ENCODE data around the gene MICALL2.

The MICALL2 gene

DNA sequence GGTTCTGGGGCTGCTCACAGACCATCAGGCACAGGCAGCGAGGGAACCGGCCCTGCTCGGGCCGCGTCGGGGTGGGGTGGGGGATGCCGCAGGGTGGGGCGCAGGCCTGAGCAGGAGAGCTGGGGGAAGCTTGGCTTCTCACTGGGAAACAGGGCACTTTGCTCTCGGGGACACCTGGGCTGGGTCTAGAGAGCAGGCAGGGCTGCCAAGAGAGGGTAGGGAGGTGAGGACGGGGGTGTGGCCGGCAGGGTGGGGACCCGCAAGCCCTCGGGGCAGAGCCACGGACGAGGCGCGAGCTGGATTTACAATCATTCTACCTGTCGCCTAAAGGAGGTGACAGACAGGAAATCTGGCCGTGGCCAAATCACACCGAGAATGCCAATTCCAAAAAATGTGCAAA is 33.9 kb upstream of the MICALL2 start:
- no peak for DNase-seq (ENCODE audit: low spot score)

DNA sequence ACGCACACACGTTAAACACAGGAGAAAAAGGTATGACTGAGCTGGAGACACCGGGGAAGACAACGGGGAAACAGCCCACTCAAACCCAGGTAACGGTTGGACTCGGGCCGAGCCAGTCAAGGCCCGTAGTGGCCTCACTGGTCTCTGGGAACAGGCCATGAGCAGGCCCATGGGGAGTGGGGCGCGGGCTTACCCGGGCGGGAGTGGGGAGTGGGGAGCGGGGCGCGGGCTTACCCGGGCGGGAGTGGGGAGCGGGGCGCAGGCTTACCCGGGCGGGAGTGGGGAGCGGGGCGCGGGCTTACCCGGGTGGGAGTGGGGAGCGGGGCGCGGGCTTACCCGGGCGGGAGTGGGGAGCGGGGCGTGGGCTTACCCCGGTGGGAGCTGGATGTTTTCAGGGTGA is 33.4 kb upstream of the MICALL2 start:
- DNase-seq (ENCODE audit: low spot score) = no peak

DNA sequence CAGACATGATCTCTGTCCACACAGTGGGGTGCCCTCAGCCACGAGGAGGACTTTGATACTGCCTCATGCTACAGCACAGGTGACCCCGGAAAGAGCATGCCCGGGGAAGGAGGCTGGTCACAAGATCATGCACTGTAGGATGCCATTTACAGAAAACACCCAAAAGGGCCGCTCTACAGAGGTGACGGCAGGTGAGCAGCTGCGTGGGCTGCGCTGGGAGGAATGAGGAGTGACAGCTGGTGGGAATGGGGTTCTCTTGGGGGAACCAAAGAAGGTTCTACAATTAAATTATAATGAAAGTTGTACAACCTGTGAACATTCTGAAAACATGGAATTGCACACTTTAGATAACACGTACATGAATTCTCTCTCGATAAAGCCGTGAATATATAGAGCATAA is 33.0 kb upstream of the MICALL2 start:
- no peak for DNase-seq (ENCODE audit: low spot score)

DNA sequence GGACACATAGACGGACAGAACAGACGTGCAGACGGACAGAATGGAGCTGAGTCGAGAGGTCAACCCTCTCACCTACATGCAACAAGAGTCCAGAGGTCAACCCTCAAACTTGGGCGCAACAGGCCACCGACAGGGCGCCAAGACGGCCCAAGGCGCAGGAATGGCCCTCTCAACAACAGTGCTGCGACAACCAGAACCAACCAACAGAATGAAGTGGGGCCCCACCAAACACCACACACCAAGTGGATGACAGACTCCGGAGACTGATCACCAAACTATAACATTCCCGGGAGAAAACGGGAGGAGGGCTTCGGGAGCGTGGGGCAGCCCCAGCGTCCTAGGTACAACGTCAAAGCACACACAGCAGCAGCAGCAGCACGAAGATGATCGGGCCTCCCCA is 31.6 kb upstream of the MICALL2 start:
- DNase-seq (ENCODE audit: low spot score) = no peak

DNA sequence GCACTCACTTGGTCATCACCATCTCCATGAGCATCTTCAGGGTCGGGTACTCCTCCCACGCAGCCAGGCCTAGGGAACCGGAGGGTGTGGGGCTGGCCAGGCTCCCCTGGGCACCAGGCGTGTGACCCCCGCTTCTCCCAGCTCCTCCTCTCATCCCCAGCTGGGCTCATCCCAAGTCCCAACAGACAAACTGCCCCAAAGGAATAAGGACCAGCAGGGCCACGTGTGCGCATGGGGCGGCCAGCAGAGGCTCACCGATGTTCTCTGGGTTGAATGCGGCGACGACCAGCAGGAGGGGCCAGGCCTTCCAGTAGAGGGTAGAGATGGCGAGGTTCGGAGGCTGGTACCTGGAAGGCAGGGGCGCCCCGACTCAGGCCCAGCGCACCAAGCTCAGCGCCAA is 30.1 kb upstream of the MICALL2 start:
- DNase-seq (ENCODE audit: low spot score) = no peak

DNA sequence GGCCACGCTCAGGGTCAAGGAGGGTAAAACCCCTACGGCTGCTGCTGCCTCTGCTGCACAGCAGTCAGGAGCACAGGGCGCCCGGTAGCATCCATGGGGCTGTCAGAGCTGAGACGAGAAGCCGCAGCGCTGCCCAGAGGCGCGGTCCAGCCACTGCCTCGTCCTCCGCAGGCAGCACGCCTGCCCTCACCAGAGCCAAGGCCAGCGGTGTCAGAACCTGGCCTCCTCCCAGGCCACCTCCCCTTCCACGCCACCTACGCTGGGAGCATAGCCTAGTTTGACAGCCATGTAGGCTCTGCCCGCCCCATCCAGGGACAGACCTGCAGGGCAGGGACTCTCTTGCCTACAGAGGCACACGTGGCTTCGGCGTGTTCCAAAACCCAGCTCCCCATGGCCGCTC is 28.7 kb upstream of the MICALL2 start:
- DNase-seq (ENCODE audit: low spot score) = no peak

DNA sequence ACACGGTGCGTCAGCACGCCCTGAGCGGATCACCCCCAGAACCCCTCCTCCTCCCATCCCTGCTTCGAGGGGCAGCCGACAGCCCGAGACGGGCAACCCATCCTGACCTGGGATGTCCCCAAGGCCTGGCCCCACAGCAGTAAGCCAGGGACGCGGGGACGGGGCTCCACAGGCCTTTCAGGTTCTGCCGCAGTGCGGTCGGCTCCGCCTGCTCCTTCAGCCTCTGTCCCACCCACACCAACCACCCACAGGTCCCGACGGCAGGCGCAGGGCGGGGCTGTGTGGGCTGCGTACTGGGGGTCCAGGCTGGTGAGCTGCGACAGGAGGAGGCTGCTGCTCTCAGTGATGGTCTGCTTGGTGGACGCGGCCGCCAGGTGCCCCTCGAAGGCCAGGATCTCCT is 28.2 kb upstream of the MICALL2 start:
- DNase-seq (ENCODE audit: low spot score) = no peak

DNA sequence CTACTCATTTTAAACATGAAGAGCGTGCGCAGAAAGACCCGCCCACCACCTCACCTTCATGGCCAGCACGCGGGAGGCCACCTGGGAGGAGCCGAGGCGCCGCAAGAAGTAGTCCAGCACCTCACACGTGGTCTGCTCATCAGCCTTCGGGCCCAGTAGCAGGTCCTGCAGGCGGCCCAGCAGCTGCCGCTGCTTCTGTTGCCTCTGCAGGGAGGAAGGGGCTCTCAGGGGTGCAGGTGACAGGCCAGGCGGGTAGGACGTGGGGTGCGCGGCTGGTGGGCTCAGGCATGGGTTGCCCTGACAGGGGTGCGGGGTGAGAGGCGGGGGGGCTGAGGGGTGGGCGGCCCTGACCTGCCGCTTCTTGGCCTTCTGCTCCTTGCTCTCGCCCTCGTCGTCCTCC is 27.3 kb upstream of the MICALL2 start:
- no peak for DNase-seq (ENCODE audit: low spot score)

DNA sequence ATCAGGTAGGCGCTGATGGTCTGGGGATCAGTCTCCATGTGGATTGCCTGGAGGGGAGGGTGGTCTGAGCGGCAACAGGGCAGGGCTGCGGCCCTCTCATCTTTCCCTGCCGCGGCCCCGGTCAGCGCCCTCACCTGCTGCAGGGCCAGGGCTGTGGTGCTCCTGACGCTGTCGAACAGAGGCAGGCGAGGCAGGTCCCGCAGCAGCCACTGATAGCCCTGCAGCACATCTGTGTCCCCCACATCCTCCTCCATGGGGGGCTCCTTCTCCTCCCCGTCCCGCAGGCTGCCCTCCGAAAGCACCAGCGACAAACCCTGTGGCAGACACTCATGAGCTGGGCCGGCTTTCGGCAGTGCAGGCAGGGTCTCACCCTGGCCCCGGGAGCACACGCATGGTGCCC is 25.9 kb upstream of the MICALL2 start:
- no peak for DNase-seq (ENCODE audit: low spot score)

DNA sequence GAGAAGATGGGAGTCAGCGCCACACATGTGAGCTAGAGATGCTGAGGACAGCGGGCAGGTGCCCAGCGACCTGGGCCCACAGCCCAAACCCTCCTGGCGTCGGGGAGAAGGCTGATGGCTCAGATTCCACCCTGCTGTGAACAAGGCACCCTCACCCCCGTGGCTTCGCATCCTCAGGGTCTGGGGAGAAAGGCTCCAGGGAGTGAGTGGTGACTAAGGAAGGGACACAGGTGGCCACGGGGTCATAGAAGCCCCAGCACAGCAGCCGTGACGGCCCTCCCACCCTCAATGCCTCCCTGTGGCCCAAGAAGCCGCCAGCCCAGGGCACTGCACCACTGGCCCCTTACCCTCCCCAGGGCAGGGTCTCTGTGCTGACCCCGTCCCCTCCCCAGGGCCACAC is 25.3 kb upstream of the MICALL2 start:
- no peak for DNase-seq (ENCODE audit: low spot score)

DNA sequence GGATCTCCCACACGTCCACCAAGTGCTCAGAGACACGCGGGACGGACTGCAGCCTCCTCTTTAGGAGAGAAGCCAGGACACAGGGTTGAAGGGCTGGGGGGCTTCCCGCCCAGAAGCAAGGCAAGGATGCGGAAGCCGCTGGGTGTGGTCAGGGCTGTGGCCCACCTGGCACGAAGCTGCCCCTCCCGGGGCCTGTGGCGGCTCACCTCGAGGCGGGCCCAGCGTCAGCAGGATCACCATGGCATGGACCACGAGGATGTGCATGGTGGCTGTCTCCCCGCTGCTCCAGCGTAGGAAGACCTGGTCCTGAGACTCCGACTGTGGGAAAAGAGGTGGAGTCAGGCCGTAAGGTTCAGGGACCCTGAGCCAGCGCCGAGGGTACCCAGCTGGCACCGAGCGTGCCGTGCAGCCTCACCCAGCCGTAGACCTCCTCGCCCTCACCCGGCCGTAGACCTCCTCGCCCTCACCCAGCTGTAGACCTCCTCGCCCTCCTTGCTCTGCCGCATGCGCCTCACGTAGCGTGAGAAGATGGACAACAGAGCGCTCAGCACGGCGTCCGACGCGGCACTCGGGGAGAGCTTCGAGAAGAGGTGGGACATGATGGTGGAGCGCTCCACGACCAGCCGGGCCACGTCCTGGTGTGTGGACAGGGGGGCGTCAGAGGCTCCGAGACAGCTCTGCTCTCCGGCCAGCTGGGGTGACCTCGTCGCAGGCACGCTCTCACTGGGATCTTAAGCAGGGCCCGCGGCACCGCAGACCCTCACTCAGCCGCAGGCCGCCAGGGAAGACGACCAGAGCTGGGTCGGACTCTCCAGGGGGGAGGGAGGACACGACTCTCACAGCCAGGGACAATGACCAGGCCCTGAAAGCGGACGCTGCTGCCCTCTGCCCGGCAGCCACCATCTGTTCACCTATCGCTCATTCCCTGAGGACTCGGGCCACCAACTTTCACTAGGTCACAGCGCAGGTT is 24.6 kb upstream of the MICALL2 start:
- no peak for DNase-seq (ENCODE audit: low spot score)

DNA sequence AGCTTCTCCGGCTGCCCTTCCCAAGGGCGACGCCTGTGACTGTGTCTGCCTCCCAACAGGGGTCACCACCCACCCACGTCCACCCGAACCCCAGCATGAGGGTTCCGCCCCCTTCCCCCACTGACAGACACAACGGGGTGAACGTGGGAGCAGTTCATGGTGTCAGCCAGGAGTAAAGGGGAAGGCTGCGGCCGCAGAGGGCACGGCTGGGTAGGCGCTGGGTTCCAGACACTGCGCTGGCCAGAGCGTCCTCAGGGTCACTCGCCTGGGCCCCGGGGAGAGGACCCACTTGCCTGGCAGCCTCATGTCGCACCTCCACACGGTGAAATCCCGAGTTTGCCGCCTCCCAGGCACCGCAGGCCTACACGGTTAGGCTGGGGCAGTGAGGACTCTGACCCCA is 23.8 kb upstream of the MICALL2 start:
- no peak for DNase-seq (ENCODE audit: low spot score)

DNA sequence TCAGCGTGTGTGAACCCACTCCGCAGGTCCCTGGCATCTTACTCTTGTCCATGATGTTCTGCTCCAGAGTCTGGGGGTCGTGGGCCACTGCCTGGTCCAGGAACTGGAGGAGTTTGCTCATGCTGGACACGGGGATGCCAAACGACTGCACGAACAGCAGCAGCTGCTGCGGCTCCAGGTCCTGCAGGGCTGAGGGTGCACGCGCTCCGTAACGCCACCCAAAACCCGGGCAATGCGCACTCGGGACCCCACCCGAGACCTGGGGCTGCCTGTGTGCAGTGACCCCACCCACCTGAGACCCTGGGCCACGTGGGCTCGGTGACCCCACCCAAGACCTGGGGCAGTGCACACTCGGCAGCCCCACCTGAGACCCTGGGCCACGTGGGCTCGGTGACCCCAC is 22.0 kb upstream of the MICALL2 start:
- no peak for DNase-seq (ENCODE audit: low spot score)

DNA sequence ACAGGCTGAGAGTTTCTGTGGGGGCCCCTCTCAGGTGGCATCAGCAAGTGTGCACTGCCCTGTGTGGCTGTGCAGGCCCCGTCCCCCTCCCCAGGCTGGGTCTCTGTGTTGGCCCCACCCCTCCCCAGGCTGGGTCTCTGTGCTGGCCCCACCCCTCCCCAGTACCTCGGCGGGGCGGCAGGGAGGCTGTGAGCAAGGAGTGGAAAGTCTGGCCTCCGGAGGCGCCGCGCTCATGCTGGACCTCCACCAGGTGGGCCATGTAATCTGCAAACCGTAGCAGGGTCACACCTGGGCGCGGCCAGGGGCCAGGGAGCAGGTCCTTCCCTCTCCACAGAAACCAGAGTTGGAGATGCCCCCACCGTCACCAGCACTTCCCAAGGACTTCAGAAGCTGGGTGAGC is 21.4 kb upstream of the MICALL2 start:
- DNase-seq (ENCODE audit: low spot score) = no peak

DNA sequence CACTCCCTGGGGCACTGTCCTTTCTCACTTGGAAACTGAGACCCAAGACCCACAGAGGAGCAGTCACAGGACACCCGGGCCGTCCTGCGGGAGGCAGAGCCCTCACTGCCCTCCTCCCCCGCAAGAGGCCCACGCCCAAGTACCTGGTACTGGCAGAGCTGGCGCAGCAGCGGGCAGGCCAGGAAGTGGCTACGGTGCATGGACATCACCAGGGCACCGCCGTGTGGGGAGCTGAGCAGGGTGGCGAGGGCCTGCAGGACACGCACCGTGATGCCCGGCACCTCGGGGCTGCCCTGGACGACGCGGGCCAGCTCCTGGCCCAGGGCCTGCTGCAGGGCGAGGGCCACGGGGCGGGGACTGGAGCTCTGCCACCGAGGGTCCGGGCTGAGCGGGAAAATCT is 20.0 kb upstream of the MICALL2 start:
- DNase-seq (ENCODE audit: low spot score) = no peak

DNA sequence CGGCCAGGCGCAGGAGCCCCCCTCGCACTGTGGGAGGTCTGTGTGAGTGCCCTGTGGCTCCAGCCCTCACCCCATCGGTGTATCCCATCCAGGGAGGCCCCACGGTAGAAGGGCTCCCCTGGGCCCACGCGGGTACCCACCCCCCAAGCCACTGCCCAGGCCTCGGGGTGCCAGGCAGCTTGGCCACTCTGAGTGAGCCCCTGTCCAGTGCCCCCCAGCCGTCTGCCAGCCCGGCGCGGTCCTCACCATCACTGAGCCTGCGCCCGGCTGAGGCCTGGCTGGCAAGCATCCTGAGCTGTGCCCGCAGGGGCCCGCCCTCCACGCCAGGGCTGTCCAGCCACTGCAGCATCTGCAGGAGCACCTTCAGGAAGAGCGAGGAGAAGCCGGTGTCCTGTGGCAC is 19.2 kb upstream of the MICALL2 start:
- no peak for DNase-seq (ENCODE audit: low spot score)

DNA sequence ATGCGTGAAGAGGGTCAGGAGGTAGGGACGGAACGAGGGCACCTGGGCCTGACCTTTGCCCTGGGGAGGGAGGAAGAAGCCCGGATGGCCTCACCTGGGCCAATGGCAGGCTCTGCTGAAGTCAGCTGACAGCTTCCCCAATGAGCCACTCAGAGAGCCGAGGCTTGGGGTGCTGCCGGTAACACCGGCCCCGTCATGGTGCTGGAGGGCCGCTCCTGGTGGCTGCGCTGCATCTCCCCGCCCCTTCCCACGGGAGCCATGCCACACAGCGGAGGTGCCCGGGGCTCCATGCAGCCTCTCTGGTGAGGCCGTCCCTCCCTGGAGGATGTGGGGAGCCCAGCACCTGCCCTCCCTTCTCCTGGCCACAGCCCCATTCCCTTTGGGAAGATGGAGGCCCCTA is 17.6 kb upstream of the MICALL2 start:
- no peak for DNase-seq (ENCODE audit: low spot score)

DNA sequence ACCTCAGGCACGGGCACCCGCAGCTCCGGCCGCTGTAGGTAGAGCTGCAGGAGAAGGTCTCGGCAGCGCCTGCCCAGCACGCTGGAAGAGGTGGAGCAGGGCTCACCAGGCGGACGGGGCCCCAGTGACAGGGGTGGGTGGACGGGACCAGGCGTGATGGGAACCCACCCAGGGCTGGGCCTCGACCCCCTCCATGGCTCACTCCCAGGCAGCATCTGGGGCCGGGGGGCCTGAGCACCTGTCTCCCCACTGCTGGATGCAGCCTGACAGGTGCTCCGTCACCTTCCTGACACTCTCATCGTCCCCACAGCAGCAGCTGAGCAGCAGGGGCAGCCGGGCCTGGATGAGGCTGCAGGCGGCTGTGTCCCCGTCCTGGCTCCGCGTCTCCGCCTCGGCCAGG is 16.7 kb upstream of the MICALL2 start:
- DNase-seq (ENCODE audit: low spot score) = no peak

DNA sequence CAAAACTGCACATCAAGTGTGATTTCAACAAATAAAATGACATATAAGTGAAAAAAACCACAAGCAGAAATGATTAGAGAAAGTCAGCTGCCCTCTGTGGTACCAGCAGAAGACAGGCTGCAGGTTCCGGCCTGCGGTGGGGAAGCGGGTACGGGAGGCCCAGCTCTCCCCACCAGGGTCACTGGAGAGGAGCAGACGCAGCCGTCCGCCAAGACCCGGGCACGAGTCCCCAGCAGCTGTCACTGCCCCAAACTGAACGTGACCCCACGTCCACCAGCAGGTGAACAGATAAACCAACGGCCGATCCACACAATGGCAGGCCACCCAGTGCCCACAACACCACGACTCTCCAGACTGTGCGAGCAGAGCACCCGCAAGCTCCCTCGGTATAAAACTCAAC is 16.1 kb upstream of the MICALL2 start:
- no peak for DNase-seq (ENCODE audit: low spot score)

DNA sequence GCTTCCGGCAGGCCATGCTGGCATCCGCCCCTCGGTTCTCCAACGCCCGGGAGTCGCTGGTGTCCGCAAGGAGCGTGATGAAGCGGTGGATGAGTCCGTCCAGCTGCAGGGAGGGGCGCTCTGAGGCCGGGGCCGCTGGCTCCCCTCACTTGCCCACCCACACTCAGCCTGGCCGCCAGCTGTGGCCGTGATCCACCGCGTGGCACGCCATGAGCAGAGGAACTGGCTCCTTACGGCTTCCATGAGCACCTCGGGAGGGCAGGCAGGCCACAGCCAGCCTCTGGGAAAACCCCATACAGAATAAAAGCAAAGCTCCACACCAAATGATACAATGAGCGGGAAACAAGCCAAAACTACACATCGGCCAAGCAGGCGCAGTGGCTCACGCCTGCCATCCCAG is 15.5 kb upstream of the MICALL2 start:
- DNase-seq (ENCODE audit: low spot score) = no peak

DNA sequence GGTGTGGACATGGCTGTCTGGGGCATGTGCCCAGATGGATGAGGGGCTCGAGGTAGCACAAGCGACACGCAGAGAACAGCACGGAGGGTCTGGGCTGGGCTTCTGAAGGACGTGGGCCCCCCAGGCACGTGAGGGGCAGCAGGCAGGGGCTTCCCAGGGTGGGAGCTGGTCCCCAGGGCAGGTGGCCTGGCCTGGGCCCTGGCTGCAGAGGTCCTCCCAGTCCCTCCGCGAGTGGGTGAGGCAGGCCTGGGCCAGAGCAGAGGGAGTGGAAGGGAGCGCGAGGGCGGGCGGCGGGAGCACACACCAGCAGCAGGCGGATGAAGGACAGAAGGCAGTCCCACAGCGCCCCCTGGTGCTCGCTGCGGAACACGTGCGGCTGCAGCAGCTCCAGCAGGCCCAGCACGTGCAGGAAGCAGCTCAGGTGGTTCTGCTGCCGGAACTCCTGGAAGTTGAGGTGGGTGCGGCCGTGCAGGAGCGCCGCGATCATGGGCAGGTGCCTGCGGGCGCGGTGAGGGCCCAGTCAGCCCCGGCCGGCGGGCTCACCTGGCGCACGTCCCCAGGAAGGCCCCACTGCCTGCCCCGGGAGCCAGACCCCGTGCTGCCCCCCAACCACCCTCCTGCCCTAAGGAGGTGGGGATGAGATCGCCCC is 14.7 kb upstream of the MICALL2 start:
- peak; percentile 99 for DNase-seq (ENCODE audit: low spot score)

DNA sequence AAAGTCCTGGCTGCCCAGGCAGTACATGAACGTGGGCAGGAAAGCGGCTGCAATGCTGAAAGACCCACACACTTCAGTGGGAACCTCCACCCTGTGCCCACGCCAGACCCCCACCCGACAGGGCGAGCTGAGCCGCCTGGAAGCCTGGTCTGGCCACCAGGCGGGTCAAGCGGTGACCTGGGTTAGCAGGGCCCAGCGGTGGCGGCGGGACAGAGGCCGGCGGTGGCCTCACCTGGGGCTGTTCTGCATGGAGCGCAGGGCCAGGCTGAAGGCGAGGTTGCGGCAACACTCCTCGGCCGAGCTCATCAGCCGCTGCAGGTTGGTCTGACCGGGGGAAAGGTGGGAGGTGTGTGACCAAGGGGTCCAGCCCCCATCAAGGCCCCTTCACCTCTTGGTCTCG is 11.6 kb upstream of the MICALL2 start:
- DNase-seq (ENCODE audit: low spot score) = no peak

DNA sequence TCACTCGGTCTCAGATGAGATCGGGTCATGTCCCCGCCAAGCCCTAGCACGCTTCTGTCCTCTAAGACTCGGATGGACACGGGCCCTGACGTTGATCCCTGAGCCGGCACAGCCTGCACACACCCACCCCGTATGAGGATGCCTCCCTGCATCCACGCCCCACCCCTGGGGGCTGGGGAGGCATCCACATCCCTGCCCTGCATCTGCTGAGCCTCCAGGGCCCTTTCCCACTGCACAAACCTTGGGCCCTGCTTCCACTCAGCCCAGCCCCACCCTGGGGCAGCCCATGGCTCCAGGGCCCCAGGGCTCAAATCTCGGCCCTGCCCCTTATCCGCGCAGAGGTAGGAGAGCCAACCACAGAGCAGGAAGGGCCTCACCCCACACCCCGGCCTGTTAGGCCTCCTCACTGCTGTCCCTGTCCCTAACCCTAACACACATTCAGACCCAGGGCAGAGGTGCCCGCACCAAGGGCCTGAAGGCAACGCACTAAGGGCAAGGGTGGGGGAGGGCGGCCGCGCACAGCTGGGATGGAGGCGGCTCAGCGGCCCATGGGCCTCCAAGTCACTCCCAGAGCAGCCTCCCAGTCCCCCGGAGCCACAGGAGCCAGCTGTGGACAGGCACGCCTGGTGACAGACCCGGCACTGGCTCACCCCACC is 9.5 kb upstream of the MICALL2 start:
- DNase-seq (ENCODE audit: low spot score) = no peak

Data from HuH-7.5 (cell line).